ENCODE data around the gene SEPTIN8. TPM values are rescaled to one million over a fixed set of nuclear protein-coding genes. Genes with fewer than 3 reads are reported as not detected.

The SEPTIN8 gene
- total and polyA plus RNA-seq, 2 of the 8 experiments (the other 6 are each of a cell fraction or from before 2014, with no cell fraction given) = 21.2 to 33.0 TPM

Other genes with a start within 250 kb of the SEPTIN8 start
- gene IL5, start 233.7 kb downstream of the SEPTIN8 start, total RNA-seq (2021; fragmentation: NEBNext Ultra II Directional; extraction: Animal tissue kit (Norgen Biotek cat#: 25700)) = not detected in 2 replicates
- gene IL5, start 233.7 kb downstream of the SEPTIN8 start, polyA plus RNA-seq (2011; rRNA removed) = not detected in 2 replicates
- gene RAD50, start 220.3 kb downstream of the SEPTIN8 start, total RNA-seq (2021; fragmentation: NEBNext Ultra II Directional; extraction: Animal tissue kit (Norgen Biotek cat#: 25700)) = 39.4 and 40.8 TPM in 2 replicates
- gene RAD50, start 220.3 kb downstream of the SEPTIN8 start, polyA plus RNA-seq (2011; rRNA removed) = 6.4 and 10.1 TPM in 2 replicates
- gene IL13, start 119.1 kb downstream of the SEPTIN8 start, total RNA-seq (2021; fragmentation: NEBNext Ultra II Directional; extraction: Animal tissue kit (Norgen Biotek cat#: 25700)) = not detected in 2 replicates
- not detected in 2 replicates for gene IL13, start 119.1 kb downstream of the SEPTIN8 start, polyA plus RNA-seq (2011; rRNA removed)
- gene IL4, start 103.2 kb downstream of the SEPTIN8 start, total RNA-seq (2021; fragmentation: NEBNext Ultra II Directional; extraction: Animal tissue kit (Norgen Biotek cat#: 25700)) = not detected in 2 replicates
- not detected in 2 replicates for gene IL4, start 103.2 kb downstream of the SEPTIN8 start, polyA plus RNA-seq (2011; rRNA removed)
- 11.5 and 13.1 TPM in 2 replicates for gene KIF3A, start 39.7 kb downstream of the SEPTIN8 start, total RNA-seq (2021; fragmentation: NEBNext Ultra II Directional; extraction: Animal tissue kit (Norgen Biotek cat#: 25700))
- 2.2 and 3.1 TPM in 2 replicates for gene KIF3A, start 39.7 kb downstream of the SEPTIN8 start, polyA plus RNA-seq (2011; rRNA removed)
- 1.4 TPM in 2 replicates for gene CCNI2, start 29.8 kb downstream of the SEPTIN8 start, total RNA-seq (2021; fragmentation: NEBNext Ultra II Directional; extraction: Animal tissue kit (Norgen Biotek cat#: 25700))
- 1.3 and 2.3 TPM in 2 replicates for gene CCNI2, start 29.8 kb downstream of the SEPTIN8 start, polyA plus RNA-seq (2011; rRNA removed)
- 0.09 and 0.10 TPM in 2 replicates for gene SOWAHA, start 36.1 kb upstream of the SEPTIN8 start, total RNA-seq (2021; fragmentation: NEBNext Ultra II Directional; extraction: Animal tissue kit (Norgen Biotek cat#: 25700))
- 0.11 and 0.17 TPM in 2 replicates for gene SOWAHA, start 36.1 kb upstream of the SEPTIN8 start, polyA plus RNA-seq (2011; rRNA removed)
- gene SHROOM1, start 53.4 kb upstream of the SEPTIN8 start, total RNA-seq (2021; fragmentation: NEBNext Ultra II Directional; extraction: Animal tissue kit (Norgen Biotek cat#: 25700)) = 5.2 and 5.7 TPM in 2 replicates
- 3.9 and 11.8 TPM in 2 replicates for gene SHROOM1, start 53.4 kb upstream of the SEPTIN8 start, polyA plus RNA-seq (2011; rRNA removed)
- gene GDF9, start 89.2 kb upstream of the SEPTIN8 start, total RNA-seq (2021; fragmentation: NEBNext Ultra II Directional; extraction: Animal tissue kit (Norgen Biotek cat#: 25700)) = 0.34 TPM in 1 of 2 replicates, not detected in the other
- gene GDF9, start 89.2 kb upstream of the SEPTIN8 start, polyA plus RNA-seq (2011; rRNA removed) = 0.14 and 0.22 TPM in 2 replicates
- 282 and 293 TPM in 2 replicates for gene UQCRQ, start 89.4 kb upstream of the SEPTIN8 start, total RNA-seq (2021; fragmentation: NEBNext Ultra II Directional; extraction: Animal tissue kit (Norgen Biotek cat#: 25700))
- 177 and 195 TPM in 2 replicates for gene UQCRQ, start 89.4 kb upstream of the SEPTIN8 start, polyA plus RNA-seq (2011; rRNA removed)
- gene LEAP2, start 96.4 kb upstream of the SEPTIN8 start, total RNA-seq (2021; fragmentation: NEBNext Ultra II Directional; extraction: Animal tissue kit (Norgen Biotek cat#: 25700)) = 1.1 and 2.9 TPM in 2 replicates
- 1.4 and 1.8 TPM in 2 replicates for gene LEAP2, start 96.4 kb upstream of the SEPTIN8 start, polyA plus RNA-seq (2011; rRNA removed)
- 61.4 and 63.7 TPM in 2 replicates for gene AFF4, start 186.4 kb upstream of the SEPTIN8 start, total RNA-seq (2021; fragmentation: NEBNext Ultra II Directional; extraction: Animal tissue kit (Norgen Biotek cat#: 25700))
- gene AFF4, start 186.4 kb upstream of the SEPTIN8 start, polyA plus RNA-seq (2011; rRNA removed) = 12.0 and 12.7 TPM in 2 replicates
- 32.9 and 36.6 TPM in 2 replicates for gene ZCCHC10, start 249.3 kb upstream of the SEPTIN8 start, total RNA-seq (2021; fragmentation: NEBNext Ultra II Directional; extraction: Animal tissue kit (Norgen Biotek cat#: 25700))
- 17.9 and 22.4 TPM in 2 replicates for gene ZCCHC10, start 249.3 kb upstream of the SEPTIN8 start, polyA plus RNA-seq (2011; rRNA removed)

All from H1 (cell line).